ENCODE results near the gene C19orf85. TPM values are rescaled to one million over a fixed set of nuclear protein-coding genes. Genes with fewer than 3 reads are reported as not detected.

C19orf85 gene
- total and polyA plus RNA-seq, 10 of the 15 experiments (the other 5 are each of a cell fraction or from before 2014, with no cell fraction given): not detected

DNA sequence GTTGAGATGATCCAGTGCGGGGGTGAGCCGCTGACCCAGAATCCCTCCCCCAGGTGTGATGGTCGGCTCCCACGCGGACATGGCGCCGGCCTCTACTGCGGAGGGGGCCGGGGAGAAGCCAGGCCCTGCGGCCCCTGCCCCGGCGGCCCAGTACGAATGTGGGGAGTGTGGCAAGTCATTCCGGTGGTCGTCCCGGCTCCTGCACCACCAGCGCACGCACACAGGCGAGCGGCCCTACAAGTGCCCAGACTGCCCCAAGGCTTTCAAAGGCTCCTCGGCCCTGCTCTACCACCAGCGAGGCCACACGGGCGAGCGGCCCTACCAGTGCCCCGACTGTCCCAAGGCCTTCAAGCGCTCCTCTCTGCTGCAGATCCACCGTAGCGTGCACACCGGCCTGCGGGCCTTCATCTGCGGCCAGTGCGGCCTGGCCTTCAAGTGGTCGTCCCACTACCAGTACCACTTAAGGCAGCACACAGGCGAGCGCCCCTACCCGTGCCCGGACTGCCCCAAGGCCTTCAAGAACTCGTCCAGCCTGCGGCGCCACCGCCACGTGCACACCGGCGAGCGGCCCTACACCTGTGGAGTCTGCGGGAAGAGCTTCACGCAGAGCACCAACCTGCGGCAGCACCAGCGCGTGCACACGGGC is 16.7 kb upstream of the C19orf85 start:
- TF ChIP-seq TARDBP (IDR thresholded peaks at IDR 0.05; ENCODE audit: borderline replicate concordance): no peak
- TF ChIP-seq RBBP5 (conservative IDR thresholded peaks at IDR 0.05): no peak
- TF ChIP-seq NFYA (IDR thresholded peaks at IDR 0.05; ENCODE audit: borderline replicate concordance, low read depth, low read length): no peak
- TF ChIP-seq SUPT20H (IDR thresholded peaks at IDR 0.05; ENCODE audit: borderline replicate concordance, control insufficient read depth, low read depth, low read length): no peak
- TF ChIP-seq FOXK2 (IDR thresholded peaks at IDR 0.05): no peak
- no peak for TF ChIP-seq ZNF622 (IDR thresholded peaks at IDR 0.05)
- TF ChIP-seq SIN3A (IDR thresholded peaks at IDR 0.05; ENCODE audit: low read depth, low read length): no peak
- no peak for TF ChIP-seq KDM1A (IDR thresholded peaks at IDR 0.05; ENCODE audit: borderline replicate concordance)
- no peak for TF ChIP-seq NR2C1 (IDR thresholded peaks at IDR 0.05)
- no peak for TF ChIP-seq FOXM1 (IDR thresholded peaks at IDR 0.05; ENCODE audit: low read depth, low read length)
- TF ChIP-seq MTA3 (IDR thresholded peaks at IDR 0.05; ENCODE audit: borderline replicate concordance, low read length): no peak
- no peak for TF ChIP-seq MEF2A (IDR thresholded peaks at IDR 0.05; ENCODE audit: insufficient read depth, low read depth, low read length)
- TF ChIP-seq, protein P1, sequence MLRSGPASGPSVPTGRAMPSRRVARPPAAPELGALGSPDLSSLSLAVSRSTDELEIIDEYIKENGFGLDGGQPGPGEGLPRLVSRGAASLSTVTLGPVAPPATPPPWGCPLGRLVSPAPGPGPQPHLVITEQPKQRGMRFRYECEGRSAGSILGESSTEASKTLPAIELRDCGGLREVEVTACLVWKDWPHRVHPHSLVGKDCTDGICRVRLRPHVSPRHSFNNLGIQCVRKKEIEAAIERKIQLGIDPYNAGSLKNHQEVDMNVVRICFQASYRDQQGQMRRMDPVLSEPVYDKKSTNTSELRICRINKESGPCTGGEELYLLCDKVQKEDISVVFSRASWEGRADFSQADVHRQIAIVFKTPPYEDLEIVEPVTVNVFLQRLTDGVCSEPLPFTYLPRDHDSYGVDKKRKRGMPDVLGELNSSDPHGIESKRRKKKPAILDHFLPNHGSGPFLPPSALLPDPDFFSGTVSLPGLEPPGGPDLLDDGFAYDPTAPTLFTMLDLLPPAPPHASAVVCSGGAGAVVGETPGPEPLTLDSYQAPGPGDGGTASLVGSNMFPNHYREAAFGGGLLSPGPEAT (IDR thresholded peaks at IDR 0.05; ENCODE audit: low read depth): no peak
- no peak for TF ChIP-seq YBX1 (IDR thresholded peaks at IDR 0.05)
- intact Hi-C loops (cut with micrococcal nuclease; ENCODE audit: unreplicated experiment): no loop called here
- Histone ChIP-seq H3K4me1 (ENCODE audit: control insufficient read depth, insufficient read depth, low read length) (peaks cover 24% of the 10 kb centered on the region), H3K27me3 (replicated peaks in 1 of 2; ENCODE audit: control insufficient read depth in 2 of 2, insufficient read depth in 2 of 2, low read length in 1 of 2) (no peaks in the 10 kb centered on the region), H3K36me3 (ENCODE audit: control insufficient read depth in 2 of 2, insufficient read depth in 2 of 2, low read length in 1 of 2) (peaks cover 0 to 9% of the 10 kb centered on the region in 2 experiments; a peak in 2 of 4 replicates), H3K79me2 (ENCODE audit: control insufficient read depth, insufficient read depth, low read length) (peaks cover 6% of the 10 kb centered on the region), H3K9me3 (replicated peaks; ENCODE audit: control insufficient read depth, insufficient read depth, low read length) (no peaks in the 10 kb centered on the region), H3K27ac (ENCODE audit: control insufficient read depth, insufficient read depth) (no peak overlapping the region), H3K4me3 (no peak overlapping the region), H3K4me2 (ENCODE audit: control insufficient read depth, insufficient read depth) (no peak overlapping the region), H4K20me1 (ENCODE audit: control insufficient read depth, insufficient read depth) (no peaks in the 10 kb centered on the region), H3K9ac (ENCODE audit: control insufficient read depth, insufficient read depth, low read length) (no peak overlapping the region), H2AFZ (ENCODE audit: control insufficient read depth, low read depth, low read length) (no peak overlapping the region)
- no peak for FAIRE-seq
- POLR2A ChIA-PET: no interaction called here
- DNase-seq (ENCODE audit: low read depth, low spot score): no peak
- RAD21 ChIA-PET (ENCODE audit: unreplicated experiment): no interaction called here
- SMC1A ChIA-PET (ENCODE audit: uncharacterized antibody, unreplicated experiment): no interaction called here
- BruUV-seq (replicated peaks): no TSS peak
- CTCF ChIA-PET: no interaction called here
- 95% methylated on average over 52 of the region's 52 CpGs for WGBS (ENCODE audit: insufficient coverage, insufficient replicate concordance, low lambda C conversion rate, missing lambda C conversion rate)
- ATAC-seq: no peak
- in situ Hi-C loops (cut with MboI): no loop called here

Measured in GM12878 (cell line).